ENCODE data around the gene ZDHHC17. TPM values are rescaled to one million over a fixed set of nuclear protein-coding genes. Genes with fewer than 3 reads are reported as not detected.

The ZDHHC17 gene
- total and polyA plus RNA-seq, 2 of the 13 experiments (the other 11 are each of a cell fraction or from before 2014, with no cell fraction given): 36.7 to 38.5 TPM

- TF ChIP-seq SETDB1 (CRISPR knock-in tag; IDR thresholded peaks at IDR 0.05; ENCODE audit: borderline replicate concordance) (0 out of 2 replicates have a peak, but pooled peaks have one; percentile 67), ZXDC (CRISPR knock-in tag; IDR thresholded peaks at IDR 0.05) (0 out of 2 replicates have a peak, but pooled peaks have one; percentile 29), XRCC5 (optimal IDR thresholded peaks at IDR 0.05; ENCODE audit: low read length) (peak; percentile 7), HDAC1 (CRISPR knock-in tag; IDR thresholded peaks at IDR 0.05) (no peak), ZNF879 (CRISPR knock-in tag; IDR thresholded peaks at IDR 0.05) (no peak), FOSL1 (CRISPR knock-in tag; IDR thresholded peaks at IDR 0.05; ENCODE audit: borderline replicate concordance) (no peak), ZNF3 (CRISPR knock-in tag; IDR thresholded peaks at IDR 0.05) (no peak), ZNF260 (CRISPR knock-in tag; IDR thresholded peaks at IDR 0.05; ENCODE audit: borderline replicate concordance, low read depth) (no peak), POLR2G (IDR thresholded peaks at IDR 0.05; ENCODE audit: low read depth, low read length) (peak; percentile 59), SOX13 (IDR thresholded peaks at IDR 0.05) (no peak), SOX13 (CRISPR knock-in tag; conservative IDR thresholded peaks at IDR 0.05 in 1 of 2, IDR thresholded peaks at IDR 0.05 in 1 of 2) (peak in 1 of 2 experiments; percentile 33; a peak in 1 of 4 replicates), RNF2 (conservative IDR thresholded peaks at IDR 0.05; ENCODE audit: low read depth) (no peak), TFDP2 (CRISPR knock-in tag; IDR thresholded peaks at IDR 0.05) (peak; percentile 63; the same call in 1 of the 2 replicates), ZNF607 (CRISPR knock-in tag; IDR thresholded peaks at IDR 0.05; ENCODE audit: borderline replicate concordance) (peak; percentile 61; the same call in 1 of the 2 replicates), RARA (CRISPR knock-in tag; IDR thresholded peaks at IDR 0.05) (no peak), CCDC6 (CRISPR knock-in tag; IDR thresholded peaks at IDR 0.05) (no peak), POGZ (CRISPR knock-in tag; IDR thresholded peaks at IDR 0.05) (peak; percentile 14; the same call in 1 of the 2 replicates), CENPBD1 (CRISPR knock-in tag; IDR thresholded peaks at IDR 0.05; ENCODE audit: borderline replicate concordance, low read depth) (no peak), SPEN (CRISPR knock-in tag; IDR thresholded peaks at IDR 0.05; ENCODE audit: low read depth) (no peak), FIP1L1 (IDR thresholded peaks at IDR 0.05; ENCODE audit: borderline replicate concordance, insufficient read depth, low read depth, low read length) (no peak)
- TF ChIP-seq, protein P1, sequence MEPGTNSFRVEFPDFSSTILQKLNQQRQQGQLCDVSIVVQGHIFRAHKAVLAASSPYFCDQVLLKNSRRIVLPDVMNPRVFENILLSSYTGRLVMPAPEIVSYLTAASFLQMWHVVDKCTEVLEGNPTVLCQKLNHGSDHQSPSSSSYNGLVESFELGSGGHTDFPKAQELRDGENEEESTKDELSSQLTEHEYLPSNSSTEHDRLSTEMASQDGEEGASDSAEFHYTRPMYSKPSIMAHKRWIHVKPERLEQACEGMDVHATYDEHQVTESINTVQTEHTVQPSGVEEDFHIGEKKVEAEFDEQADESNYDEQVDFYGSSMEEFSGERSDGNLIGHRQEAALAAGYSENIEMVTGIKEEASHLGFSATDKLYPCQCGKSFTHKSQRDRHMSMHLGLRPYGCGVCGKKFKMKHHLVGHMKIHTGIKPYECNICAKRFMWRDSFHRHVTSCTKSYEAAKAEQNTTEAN (CRISPR knock-in tag; conservative IDR thresholded peaks at IDR 0.05): no peak
- TF ChIP-seq, protein P2, sequence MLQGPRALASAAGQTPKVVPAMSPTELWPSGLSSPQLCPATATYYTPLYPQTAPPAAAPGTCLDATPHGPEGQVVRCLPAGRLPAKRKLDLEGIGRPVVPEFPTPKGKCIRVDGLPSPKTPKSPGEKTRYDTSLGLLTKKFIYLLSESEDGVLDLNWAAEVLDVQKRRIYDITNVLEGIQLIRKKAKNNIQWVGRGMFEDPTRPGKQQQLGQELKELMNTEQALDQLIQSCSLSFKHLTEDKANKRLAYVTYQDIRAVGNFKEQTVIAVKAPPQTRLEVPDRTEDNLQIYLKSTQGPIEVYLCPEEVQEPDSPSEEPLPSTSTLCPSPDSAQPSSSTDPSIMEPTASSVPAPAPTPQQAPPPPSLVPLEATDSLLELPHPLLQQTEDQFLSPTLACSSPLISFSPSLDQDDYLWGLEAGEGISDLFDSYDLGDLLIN (CRISPR knock-in tag; IDR thresholded peaks at IDR 0.05; ENCODE audit: borderline replicate concordance): no peak
Observed at GRCh38 chr12:76878899-76879709, 115.2 kb downstream of the ZDHHC17 start, which contains the start of gene CSRP2 (continued).

All from HepG2 (cell line).